HG03442 (cell line): ENCODE data around the gene FAR1.
"Not testable (repeated sequence)": the region's sequence is repeated elsewhere in the genome, so short reads cannot be mapped to it uniquely, and the experiment has no call there.

ENCODE experiments used
- ATAC-seq: cut with Tn5 transposase; IDR thresholded peaks from one replicate; pipeline ENCODE4 v1.9.1; 2021; ENCODE audit warnings: mild to moderate bottlenecking, moderate library complexity; ENCODE audit not compliant: unreplicated experiment

Gene FAR1

DNA sequence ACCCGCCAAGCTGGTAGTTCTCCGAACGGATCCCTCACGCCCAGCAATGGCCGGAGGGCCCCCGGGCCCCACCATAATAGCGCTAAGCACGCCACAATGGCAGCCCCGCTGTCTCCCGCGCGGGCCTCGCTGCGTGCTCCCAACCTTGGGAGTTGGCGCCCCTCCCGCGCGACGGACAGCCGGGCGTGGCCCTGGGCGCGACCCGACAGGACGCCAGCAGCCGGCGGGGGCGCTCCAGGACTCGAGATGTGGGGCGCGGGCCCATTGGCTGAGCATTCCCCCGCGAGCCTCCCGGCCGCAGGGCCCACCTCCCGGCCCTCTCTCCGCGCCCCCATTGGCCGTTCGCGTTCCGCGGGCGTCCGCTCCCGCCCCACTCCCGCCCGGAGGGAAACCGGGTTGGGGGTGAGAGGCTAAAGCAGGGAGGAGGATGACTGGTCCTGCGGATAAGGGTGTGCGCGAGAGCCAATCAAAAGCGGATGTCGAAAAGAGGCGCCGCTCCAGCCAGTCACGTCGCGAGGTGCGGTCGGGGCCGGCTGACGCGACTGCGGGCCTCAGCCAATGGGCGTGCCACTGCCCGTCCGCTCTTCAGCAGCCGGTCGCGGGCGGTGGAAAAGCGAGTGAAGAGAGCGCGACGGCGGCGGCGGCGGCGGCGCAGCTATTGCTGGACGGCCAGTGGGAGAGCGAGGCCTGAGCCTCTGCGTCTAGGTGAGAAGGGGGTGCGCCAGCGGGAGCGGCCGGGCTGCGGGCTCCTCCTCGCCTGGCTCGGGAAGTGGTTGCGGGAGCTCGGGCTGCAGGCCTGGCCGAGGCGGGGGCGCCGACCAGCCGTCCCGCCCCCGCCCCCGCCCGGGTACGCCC, at the start of gene FAR1:
FAR1 (plus strand) TSS at position 567 of the 855 bp plus-strand sequence. CDS start 26,098 bp downstream, outside the sequence.
- peak; percentile 87 for ATAC-seq

DNA sequence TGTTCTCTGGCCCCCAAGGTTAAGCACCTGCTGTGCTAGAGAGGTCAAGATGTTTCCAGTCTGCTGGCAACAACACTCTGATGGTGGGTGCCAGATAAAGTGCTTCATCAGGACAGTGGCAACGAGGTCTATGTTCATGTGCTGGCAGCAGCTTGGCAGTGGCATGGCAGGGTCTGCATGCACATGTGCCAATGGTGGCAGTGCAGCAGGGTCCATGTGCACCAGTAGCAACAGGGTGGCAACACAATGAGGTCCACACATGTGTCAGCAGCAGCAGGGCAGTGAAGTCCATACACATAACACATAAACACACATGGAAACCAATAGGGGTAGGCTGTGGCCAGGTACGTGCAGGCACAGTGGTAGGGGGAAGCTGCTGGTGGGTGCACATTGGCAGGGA, 48.4 kb upstream of the FAR1 start:
- no peak for ATAC-seq

- not testable (repeated sequence) for ATAC-seq
These were observed 41.6 kb upstream of the FAR1 start for GRCh38 chr11:13626818-13627217.

DNA sequence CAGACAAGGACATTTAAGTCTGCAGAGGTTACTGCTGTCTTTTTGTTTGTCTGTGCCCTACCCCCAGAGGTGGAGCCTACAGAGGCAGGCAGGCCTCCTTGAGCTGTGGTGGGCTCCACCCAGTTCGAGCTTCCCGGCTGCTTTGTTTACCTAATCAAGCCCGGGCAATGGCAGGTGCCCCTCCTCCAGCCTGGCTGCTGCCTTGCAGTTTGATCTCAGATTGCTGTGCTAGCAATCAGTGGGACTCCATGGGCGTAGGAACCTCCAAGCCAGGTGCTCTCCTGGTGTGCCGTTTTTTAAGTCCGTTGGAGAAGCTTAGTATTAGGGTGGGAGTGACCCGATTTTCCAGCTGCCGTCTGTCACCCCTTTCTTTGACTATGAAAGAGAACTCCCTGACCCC, 39.8 kb upstream of the FAR1 start:
- not testable (repeated sequence) for ATAC-seq

GRCh38 chr11:13629779-13630178, 38.7 kb upstream of the FAR1 start:
- ATAC-seq: no peak

GRCh38 chr11:13635290-13635689, 33.2 kb upstream of the FAR1 start:
- ATAC-seq: no peak

- ATAC-seq: no peak
These were observed 32.7 kb upstream of the FAR1 start for GRCh38 chr11:13635804-13636203.

GRCh38 chr11:13637125-13638069, 31.1 kb upstream of the FAR1 start:
- ATAC-seq: no peak

DNA sequence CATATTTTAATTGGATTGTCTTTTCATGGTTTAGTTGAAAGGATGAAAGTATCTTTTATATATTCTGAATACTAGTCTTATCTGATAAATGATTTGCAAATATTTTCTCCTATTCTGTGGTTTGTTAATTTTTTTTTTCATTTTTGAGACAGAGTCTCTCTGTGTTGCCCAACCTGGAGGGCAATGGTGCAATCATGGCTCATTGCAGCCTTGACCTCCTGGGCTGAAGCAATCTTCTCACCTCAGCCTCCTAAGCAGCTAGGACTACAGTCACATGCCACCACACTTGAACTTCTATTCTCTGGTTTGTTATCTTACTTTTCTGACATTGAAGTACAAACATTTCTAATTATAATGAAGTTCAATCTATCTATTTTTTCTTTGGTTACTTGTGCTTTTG, 30.0 kb upstream of the FAR1 start:
- no peak for ATAC-seq

- no peak for ATAC-seq
These were observed 23.3 kb upstream of the FAR1 start for GRCh38 chr11:13644997-13645687.

GRCh38 chr11:13647391-13647790, 21.1 kb upstream of the FAR1 start:
- ATAC-seq: no peak

DNA sequence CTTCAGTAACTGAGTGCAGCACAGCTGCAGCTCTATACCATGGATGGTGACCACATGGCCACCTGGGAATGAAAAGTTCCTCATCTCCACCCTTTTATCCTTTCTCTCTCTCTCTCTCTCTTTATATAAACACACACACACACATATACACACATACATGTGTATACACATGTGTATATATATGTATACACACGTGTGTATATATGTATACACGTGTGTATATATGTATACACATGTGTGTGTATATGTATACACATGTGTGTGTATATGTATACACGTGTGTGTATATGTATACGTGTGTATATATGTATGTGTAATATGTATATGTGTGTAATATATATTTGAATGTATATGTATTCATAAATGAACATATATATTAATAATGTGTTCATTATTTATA, 18.8 kb upstream of the FAR1 start:
- no peak for ATAC-seq

DNA sequence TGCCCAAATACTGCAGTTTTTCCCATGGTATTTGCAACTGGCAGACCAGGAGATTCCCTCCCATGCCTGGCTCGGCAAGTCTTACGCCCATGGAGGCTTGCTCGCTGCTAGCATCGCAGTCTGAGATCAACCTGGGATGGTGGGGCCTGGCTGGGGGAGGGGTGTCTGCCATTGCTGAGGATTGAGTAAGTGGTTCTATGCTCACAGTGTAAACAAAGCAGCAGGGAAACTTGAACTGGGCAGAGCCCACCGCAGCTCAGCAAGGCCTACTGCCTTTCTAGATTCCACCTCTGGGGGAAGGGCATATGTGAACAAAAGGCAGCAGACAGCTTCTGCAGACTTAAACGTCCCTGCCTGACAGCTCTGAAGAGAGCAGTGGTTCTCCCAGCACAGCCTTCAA, 17.0 kb upstream of the FAR1 start:
- not testable (repeated sequence) for ATAC-seq

DNA sequence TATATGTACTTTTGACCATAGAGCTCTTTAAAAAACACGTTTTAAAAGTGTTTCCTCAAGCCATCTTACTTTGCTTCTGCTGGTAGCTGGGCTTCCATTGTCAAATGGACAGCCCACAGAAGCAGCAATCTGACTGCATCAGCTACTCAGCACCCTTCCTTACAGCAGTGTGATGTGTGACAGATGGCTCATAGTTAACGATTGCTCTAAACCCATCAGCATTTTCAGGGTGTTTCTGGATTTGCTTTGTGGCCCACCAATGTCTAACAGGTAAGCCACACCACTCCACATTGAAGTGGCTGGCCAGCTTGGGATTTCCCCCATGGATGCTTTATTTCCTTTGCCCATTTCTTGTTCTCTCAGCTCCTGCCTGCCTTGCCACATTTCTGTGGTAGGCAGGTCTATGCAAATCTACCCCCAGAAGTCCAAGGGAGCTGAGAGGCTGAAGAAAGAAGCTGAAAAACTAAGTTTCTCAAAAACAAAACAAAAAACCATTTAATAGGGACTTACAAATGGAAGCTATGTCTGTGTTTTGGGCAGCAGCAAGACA, 7.3 kb upstream of the FAR1 start:
- no peak for ATAC-seq

DNA sequence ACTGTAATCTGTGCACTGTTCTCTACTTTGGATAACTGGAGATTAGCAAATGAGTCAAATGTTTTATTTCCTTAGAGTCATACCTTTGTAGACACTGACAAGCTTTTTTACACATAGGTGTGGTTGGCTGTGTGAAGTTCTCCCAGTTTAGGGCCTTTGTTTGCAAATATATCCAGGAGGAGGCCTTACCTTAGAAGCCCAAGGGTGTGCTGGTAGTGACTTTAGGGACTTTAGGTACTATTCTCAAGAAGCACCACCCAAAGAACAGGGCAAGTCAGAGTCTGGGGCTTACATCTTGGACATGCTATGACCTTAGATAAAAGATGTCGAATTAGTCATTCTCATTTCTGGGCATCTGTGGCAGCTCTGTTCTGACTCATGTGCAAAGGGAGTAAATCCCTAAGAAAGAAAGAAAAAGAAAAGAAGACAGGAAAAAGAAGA, 4.8 kb upstream of the FAR1 start:
- ATAC-seq: no peak

DNA sequence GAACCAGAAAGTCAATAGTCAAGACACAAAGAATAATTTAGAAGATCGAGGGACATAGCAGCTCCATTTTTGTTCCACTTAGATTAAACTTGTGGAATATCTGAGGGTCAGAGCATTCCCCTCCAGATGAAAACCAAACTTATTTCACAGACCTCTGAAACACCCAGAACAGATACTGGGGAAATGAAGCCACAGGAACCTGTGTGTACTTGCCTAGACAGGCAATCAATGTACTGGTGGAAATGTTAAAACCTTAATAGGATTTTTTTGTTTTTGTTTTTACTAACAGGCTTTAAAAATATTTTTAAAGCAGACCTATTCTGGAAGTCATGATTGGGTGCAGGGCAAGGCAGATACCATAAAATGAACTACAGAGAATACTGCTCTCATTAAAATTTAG, 4.1 kb upstream of the FAR1 start:
- ATAC-seq: no peak

DNA sequence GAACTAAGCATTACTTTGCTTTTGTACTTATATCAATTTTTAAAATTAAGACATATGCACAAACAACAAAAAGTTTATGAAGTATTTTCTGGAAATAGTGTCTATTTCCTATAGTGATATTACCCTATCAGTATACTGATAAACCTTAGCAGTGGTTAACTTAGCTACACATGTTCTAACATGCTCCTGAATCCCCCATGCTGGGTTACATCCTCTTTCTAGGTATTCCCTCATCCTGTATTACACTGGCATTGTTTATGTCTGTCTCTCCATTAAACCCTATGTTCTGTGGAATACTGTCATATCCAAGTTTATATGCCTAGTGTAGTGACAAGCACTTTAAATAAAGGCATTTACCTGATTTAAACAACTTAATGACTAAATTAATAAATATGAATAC, 1.8 kb upstream of the FAR1 start:
- no peak for ATAC-seq

GRCh38 chr11:13667245-13667644, 1.2 kb upstream of the FAR1 start:
- no peak for ATAC-seq

GRCh38 chr11:13667795-13668101, 720 bp upstream of the FAR1 start:
- ATAC-seq: no peak

- ATAC-seq: peak; percentile 4
These were observed 571 bp downstream of the FAR1 start for GRCh38 chr11:13668957-13669521.
